Tibial nerve (tissue), 4 donors: ENCODE results near the gene AANAT.

Experiments
- EP300 ChIP-seq, 2 donors: sonication (generic); formaldehyde crosslinking; IDR thresholded peaks; one replicate each; pipeline ENCODE4 v1.6.1; 2017; ENCODE audit warnings: antibody characterized with exemption in 2 of 2, mild to moderate bottlenecking in 1 of 2
- TF ChIP-seq, protein P1 (sequence below), 5 experiments: fragments of 200-600 bp in 3 of 5; fragments of 450-650 bp in 2 of 5; sonication (generic) in 3 of 5; IDR thresholded peaks; one replicate each; pipeline ENCODE4 v1.5.1; 2016 to 2019; ENCODE audit warnings: antibody characterized with exemption in 5 of 5, mild to moderate bottlenecking in 3 of 5, moderate library complexity in 2 of 5

DNA sequence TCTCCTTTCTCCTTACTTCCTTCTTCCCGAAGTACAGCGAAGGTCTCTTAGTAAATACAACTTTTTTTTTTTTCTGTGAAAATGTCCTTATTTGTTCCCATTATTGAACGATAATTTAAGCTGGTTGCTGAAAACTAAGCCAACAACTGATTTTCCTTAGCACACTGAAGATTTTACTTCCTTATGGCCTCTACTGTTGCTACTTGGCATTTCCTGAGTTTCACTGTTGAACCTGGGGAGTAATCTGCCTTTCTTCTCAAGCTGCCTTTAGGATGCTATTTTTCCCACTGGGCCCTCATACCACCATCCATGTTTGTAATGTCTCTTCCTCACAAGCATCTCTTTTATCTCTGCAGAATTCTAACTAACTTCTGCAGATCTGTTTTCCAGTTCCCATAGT, 40.5 kb upstream of the AANAT start:
- TF ChIP-seq, protein P1, sequence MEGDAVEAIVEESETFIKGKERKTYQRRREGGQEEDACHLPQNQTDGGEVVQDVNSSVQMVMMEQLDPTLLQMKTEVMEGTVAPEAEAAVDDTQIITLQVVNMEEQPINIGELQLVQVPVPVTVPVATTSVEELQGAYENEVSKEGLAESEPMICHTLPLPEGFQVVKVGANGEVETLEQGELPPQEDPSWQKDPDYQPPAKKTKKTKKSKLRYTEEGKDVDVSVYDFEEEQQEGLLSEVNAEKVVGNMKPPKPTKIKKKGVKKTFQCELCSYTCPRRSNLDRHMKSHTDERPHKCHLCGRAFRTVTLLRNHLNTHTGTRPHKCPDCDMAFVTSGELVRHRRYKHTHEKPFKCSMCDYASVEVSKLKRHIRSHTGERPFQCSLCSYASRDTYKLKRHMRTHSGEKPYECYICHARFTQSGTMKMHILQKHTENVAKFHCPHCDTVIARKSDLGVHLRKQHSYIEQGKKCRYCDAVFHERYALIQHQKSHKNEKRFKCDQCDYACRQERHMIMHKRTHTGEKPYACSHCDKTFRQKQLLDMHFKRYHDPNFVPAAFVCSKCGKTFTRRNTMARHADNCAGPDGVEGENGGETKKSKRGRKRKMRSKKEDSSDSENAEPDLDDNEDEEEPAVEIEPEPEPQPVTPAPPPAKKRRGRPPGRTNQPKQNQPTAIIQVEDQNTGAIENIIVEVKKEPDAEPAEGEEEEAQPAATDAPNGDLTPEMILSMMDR (IDR thresholded peaks at IDR 0.05), result no peak
- no peak for TF ChIP-seq EP300 (IDR thresholded peaks at IDR 0.05)
